ENCODE results near the gene DTNA. TPM values are rescaled to one million over a fixed set of nuclear protein-coding genes. Genes with fewer than 3 reads are reported as not detected.

The DTNA gene
- total and polyA plus RNA-seq, 2 donors from 2014 or later = 6.2 to 22.3 TPM

- Histone ChIP-seq H3K27ac (ENCODE audit: low read depth in 2 of 2, low read length in 2 of 2) (no peak overlapping the region), H3K9ac (ENCODE audit: low read length in 3 of 3) (no peak overlapping the region), H3K9me3 (ENCODE audit: control insufficient read depth in 2 of 3, insufficient read depth in 1 of 3, low read length in 3 of 3) (no peaks in the 10 kb centered on the region), H3K4me1 (ENCODE audit: control insufficient read depth in 2 of 3, insufficient read depth in 2 of 3, low read depth in 1 of 3, low read length in 3 of 3) (no peaks in the 10 kb centered on the region), H3K36me3 (ENCODE audit: control insufficient read depth in 2 of 3, insufficient read depth in 3 of 3, low read length in 3 of 3) (no peaks in the 10 kb centered on the region), H3K4me3 (ENCODE audit: low read length in 3 of 3) (no peak overlapping the region), H3K27me3 (ENCODE audit: control insufficient read depth, insufficient read depth, low read length) (no peaks in the 10 kb centered on the region)
- FAIRE-seq = no peak
- DNase-seq = peak in 2 of 5 donors; percentile 13 to 27
- intact Hi-C loops (cut with DNase I) = no loop called here
- TF ChIP-seq, protein P1, sequence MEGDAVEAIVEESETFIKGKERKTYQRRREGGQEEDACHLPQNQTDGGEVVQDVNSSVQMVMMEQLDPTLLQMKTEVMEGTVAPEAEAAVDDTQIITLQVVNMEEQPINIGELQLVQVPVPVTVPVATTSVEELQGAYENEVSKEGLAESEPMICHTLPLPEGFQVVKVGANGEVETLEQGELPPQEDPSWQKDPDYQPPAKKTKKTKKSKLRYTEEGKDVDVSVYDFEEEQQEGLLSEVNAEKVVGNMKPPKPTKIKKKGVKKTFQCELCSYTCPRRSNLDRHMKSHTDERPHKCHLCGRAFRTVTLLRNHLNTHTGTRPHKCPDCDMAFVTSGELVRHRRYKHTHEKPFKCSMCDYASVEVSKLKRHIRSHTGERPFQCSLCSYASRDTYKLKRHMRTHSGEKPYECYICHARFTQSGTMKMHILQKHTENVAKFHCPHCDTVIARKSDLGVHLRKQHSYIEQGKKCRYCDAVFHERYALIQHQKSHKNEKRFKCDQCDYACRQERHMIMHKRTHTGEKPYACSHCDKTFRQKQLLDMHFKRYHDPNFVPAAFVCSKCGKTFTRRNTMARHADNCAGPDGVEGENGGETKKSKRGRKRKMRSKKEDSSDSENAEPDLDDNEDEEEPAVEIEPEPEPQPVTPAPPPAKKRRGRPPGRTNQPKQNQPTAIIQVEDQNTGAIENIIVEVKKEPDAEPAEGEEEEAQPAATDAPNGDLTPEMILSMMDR (IDR thresholded peaks at IDR 0.05; ENCODE audit: borderline replicate concordance, extremely low read depth, insufficient read depth) = no peak
Measured at GRCh38 chr18:34757666-34758065, 47.6 kb downstream of the DTNA start.

- no peaks in the 10 kb centered on the region for H3K4me1 ChIP-seq (ENCODE audit: control insufficient read depth in 2 of 3, insufficient read depth in 2 of 3, low read depth in 1 of 3, low read length in 3 of 3)
- H3K36me3 ChIP-seq (ENCODE audit: control insufficient read depth in 2 of 3, insufficient read depth in 3 of 3, low read length in 3 of 3) = no peaks in the 10 kb centered on the region
- no peak overlapping the region for H3K9ac ChIP-seq (ENCODE audit: low read length in 3 of 3)
- no peaks in the 10 kb centered on the region for H3K27me3 ChIP-seq (ENCODE audit: control insufficient read depth, insufficient read depth, low read length)
- intact Hi-C loops (cut with DNase I) = no loop called here
- FAIRE-seq (no peak), DNase-seq (no peak)
- H3K4me3 ChIP-seq (ENCODE audit: low read length in 3 of 3) = no peak overlapping the region
- TF ChIP-seq, protein P1 (IDR thresholded peaks at IDR 0.05; ENCODE audit: borderline replicate concordance, extremely low read depth, insufficient read depth) = no peak
- H3K9me3 ChIP-seq (ENCODE audit: control insufficient read depth in 2 of 3, insufficient read depth in 1 of 3, low read length in 3 of 3) = no peaks in the 10 kb centered on the region
- no peak overlapping the region for H3K27ac ChIP-seq (ENCODE audit: low read depth in 2 of 2, low read length in 2 of 2)
Measured at GRCh38 chr18:34758378-34758948, 48.4 kb downstream of the DTNA start.

DNA sequence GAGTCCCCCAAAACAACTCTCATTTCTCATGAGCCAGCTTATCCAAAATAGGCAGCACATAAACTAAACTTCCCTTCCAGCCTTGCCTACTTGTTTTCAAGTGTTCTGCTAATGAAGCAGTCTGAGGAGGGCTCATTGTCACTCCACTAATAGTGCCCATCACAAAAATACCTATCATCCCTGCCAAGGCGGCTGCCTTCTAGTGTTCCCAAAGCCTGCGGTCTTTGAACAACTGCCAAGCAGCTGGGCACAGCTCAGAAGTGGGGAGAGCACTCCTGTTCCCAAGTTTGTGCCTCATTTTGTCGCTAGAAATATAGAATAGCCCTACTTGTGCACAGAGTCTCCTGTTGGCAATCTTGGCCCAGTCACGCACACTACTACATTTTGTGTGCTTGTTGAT lies 50.3 kb downstream of the DTNA start:
- H3K9me3 ChIP-seq (ENCODE audit: control insufficient read depth in 2 of 3, insufficient read depth in 1 of 3, low read length in 3 of 3) = no peaks in the 10 kb centered on the region
- FAIRE-seq = no peak

More for the DNA sequence above, 50.3 kb downstream of the DTNA start:
- no peak for DNase-seq
- Histone ChIP-seq H3K4me1 (ENCODE audit: control insufficient read depth in 2 of 3, insufficient read depth in 2 of 3, low read depth in 1 of 3, low read length in 3 of 3) (no peaks in the 10 kb centered on the region), H3K4me3 (ENCODE audit: low read length in 3 of 3) (no peak overlapping the region), H3K36me3 (ENCODE audit: control insufficient read depth in 2 of 3, insufficient read depth in 3 of 3, low read length in 3 of 3) (no peaks in the 10 kb centered on the region), H3K27me3 (ENCODE audit: control insufficient read depth, insufficient read depth, low read length) (no peaks in the 10 kb centered on the region), H3K27ac (ENCODE audit: low read depth in 2 of 2, low read length in 2 of 2) (no peak overlapping the region), H3K9ac (ENCODE audit: low read length in 3 of 3) (no peak overlapping the region)
- intact Hi-C loops (cut with DNase I) = no loop called here
- TF ChIP-seq, protein P1 (IDR thresholded peaks at IDR 0.05; ENCODE audit: borderline replicate concordance, extremely low read depth, insufficient read depth) = no peak
